GM19438 (cell line): ENCODE measurements around the gene CDH22.

Experiments
- ATAC-seq: cut with Tn5 transposase; IDR thresholded peaks from one replicate; pipeline ENCODE4 v1.9.1; 2021; ENCODE audit warnings: low read depth; ENCODE audit not compliant: unreplicated experiment

CDH22 gene

DNA sequence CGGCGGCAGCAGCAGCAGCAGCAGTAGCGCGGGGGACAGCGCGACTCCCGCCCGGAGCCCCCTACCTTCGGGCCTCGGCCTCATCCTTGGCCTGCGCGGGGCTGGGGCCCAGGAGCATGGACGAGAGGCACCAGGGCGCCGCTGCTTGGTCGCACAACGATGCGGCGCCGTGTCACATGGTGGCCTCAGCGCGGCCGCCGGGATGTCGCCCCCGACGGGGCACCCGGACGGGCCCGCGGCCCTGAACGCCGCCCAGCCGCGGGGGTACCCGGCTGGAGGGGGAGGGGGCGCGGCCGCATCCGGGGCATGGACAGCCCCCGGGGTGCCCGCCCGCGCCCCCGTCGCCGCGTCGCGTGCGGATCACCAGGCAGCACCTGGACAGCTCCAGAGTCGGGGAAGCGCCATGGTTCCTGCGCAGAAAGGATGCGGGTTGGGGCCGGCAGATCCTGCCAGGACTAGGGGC, 57.1 kb downstream of the CDH22 start:
- no peak for ATAC-seq

DNA sequence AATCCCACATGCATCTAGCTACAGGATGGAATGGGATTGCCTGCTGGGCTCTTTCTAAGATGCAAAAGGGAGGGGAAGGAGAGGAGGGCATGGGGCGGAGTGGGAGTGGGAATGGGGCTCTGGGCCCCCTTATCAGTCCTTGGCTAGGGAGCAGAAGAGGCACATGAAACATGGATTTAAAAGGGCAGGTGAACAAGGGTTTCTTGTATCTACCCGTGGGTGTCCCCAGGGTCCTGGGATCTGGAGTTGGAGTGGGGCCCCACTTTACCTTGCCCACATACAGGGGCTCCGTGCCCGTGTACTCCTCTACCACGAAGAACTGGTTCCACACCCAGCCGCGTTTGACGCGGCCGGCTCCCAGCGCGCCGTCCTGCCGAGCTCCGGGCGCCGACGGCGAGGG, 57.5 kb downstream of the CDH22 start:
- ATAC-seq = no peak

DNA sequence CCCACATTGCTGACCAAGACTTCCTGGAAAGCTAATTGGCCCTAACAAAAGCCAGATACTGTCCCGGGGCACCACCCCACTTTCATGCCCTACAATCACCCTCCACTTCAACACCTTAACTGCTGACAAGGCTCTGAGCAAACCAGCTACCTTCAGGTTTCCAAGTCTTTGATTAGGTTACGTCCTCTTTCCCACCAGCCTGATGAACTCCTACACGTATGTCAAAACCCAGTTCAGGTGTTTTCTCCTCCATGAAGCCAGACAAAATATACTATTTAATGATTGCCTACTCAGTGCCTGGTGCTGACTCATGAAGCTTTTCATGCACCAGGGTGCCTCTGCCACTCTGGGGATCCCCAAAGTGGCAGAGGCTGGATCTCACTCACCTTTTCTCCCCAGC, 58.6 kb downstream of the CDH22 start:
- no peak for ATAC-seq

DNA sequence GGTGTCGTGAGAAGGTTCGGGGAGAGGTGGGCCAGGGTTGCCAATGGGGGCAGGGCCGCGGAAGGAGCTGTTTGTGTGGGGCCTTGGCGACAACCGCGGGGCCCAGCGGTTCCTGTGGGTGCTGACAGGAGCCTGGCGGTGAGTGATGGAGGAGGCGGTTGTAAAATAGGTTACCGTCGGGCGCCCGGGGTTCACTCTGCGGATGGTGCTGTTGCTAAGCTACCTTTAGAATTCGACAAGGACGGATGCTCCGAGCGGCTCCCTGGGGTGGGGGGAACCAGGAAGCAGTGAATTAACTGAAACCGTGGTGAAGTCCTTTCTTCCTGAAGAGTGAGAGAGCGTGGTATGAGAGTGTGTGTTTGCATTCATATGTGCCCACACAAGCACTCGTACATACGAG, 61.7 kb downstream of the CDH22 start:
- no peak for ATAC-seq

DNA sequence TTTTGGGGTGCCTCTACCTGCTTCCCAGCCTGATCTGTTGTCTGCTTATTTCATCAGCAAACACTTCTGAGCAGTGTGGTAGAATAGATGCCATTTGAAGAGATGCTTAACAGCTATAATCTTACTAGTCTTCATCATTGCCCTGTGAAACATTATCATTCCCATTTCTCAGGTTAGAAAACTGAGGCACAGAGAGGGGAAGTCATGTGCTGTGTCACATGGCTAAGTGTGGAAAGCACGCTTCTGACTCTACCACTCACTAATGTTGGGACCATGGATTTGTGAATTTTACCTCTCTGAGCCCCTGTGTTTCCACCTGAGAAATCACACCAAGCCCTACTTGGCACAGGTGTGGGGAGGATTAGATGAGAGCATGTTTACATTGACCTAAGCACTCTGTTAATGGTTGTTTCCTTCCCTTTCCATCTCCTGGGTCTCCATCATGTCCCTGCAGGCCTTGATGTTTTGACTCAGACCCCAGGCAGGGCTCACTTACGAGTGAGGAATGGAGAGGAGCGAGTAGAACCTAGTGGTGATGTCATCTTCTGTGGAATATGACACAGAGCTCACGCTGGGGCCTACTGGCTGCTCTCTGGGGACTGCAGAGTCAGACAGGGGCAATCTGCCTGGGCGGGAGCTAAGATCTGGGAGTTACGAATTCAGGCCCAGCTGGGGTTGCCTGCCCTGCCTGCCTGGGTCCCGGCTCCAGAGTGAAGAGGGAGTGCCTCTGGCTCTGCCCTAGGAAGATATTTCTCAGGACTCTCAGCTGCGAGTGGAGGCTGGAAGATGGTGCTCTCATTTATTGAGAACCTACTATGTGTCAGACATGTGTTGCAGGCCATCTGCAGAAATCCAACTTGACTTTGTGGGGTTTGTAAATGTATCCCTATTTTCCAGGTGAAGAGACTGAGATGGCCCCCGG, 64.3 kb downstream of the CDH22 start:
- no peak for ATAC-seq

DNA sequence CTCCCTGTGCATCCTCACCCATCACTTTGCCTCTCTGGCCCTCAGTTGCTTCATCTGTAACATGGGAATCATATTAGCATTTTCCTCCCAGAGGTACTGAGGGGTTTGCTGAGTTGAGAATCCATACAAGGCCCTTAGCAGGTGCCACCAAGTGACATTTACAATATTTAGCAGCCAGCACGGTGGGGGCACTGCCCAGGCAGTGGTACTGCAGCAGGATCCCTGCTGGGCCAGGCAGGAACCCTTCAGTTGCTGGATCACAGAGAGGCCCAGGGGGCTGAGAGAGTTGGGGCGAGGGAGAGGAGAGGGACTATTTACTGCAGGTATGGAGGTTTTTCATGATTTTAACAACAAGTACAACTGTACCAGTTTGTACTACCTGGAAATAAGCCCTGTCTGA, 65.9 kb downstream of the CDH22 start:
- no peak for ATAC-seq

DNA sequence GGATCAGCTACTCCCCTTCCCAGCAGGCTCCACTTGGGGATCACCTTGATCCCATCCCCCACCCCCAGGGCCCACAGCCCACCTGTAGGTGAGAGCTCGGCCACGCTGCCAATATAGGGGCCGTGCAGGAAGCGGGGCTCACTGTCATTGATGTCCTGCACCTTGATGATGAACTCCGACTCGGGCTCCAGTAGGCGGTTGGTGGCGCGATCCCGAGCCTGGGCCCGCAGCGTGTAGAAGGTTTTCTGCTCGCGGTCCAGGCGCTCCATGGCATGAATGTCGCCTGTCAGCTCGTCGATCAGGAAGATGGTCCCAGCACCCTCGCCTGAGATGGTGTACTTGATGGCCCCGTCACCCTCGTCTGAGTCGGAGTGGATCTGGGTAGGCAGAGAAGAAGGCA, 67.4 kb downstream of the CDH22 start:
- no peak for ATAC-seq

DNA sequence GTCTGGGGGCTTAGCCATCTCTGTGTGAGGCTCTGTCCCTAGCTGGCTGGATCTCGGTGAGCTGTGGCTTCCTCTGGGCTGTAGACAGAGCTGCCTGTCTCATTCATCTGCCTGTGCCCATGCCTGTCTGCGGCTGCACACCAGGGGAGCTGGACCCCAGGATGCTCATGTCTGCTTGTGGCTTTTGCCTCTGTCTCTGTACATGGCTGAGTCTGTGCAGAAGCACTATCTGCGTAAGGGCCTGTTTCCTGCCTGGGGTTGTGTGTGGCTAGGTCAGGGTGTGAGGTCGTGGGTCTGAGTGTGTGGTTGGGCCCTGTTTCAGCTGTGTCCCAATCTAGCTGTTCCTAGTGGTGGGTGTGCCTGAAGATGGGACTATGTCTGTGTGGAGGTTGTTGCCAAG, 68.2 kb downstream of the CDH22 start:
- ATAC-seq = no peak

DNA sequence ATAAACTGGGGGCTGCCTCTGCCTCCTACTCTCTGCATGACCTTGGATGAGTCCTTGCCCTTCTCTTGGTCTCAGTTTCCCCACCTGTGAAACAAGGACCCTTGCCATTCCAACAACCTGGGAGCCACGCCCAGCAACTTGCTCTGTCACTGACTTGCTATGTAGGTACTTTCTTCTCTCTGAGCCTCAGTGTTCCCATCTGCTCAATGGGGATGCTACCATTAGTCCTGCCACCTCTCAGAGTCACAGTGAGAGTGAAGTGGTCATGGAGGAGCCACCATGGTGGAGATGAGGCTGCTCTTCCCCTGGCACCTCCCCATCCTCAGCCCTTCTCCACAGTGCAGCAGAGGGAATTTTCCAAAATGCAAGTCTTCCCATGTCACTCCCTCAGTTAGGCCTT, 70.6 kb downstream of the CDH22 start:
- no peak for ATAC-seq

DNA sequence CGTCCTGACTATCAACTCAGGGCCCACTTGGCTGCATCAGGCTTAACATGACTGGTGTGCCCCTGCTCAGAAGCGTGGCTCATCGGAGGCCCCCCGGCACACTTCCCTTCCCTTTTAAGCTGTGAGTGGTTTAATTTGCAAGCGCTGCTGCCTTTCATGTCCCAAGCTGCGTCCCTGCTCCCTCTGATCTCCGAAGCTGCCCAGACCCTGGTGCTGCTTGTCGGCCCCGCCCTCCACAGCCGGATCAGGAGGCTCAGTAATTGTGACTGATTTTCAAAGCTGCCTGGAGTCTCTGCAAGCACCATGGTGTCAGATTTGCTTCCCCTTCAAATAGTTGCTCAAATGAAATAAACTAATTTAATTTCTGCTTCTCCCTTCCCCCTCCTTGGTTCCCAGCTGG, 71.1 kb downstream of the CDH22 start:
- no peak for ATAC-seq

DNA sequence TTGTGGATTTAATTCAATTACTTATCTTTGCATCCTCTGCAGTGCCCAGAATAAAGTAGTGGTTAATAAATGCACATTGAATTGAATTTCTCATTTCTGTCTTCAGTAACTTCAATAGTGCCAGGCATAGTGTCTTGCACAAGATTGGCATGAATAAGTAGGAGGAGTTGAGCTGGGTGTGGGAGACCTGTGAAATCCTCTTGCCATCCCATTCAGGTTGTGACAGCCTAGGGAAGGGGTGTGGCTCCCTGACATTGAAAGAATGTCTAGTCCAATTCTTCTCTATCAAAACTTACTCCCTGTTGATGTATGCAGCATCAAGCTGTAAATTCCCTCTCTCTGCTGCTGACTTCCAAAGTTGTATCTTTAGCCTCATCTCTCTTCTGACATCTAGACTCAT, 73.2 kb downstream of the CDH22 start:
- ATAC-seq = no peak

DNA sequence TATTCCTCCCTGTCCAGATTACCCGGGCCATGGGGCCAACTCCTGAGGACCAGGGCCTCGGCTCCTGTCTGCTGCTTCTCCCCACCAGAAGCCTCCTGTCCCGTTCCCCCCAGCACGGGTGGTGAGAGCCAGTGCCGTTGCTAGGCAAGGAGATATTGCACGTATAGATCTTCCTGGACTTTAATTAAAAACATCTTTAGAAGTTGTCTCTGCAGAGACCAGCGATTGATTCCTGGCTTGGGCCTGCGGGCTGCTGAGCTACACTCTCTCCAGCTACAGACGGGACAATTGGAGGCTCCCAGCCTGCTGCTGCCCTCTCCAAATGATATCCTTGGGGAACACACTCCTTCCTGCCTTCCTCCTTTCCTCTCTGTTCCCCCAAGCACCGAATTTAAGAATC, 74.6 kb downstream of the CDH22 start:
- no peak for ATAC-seq

DNA sequence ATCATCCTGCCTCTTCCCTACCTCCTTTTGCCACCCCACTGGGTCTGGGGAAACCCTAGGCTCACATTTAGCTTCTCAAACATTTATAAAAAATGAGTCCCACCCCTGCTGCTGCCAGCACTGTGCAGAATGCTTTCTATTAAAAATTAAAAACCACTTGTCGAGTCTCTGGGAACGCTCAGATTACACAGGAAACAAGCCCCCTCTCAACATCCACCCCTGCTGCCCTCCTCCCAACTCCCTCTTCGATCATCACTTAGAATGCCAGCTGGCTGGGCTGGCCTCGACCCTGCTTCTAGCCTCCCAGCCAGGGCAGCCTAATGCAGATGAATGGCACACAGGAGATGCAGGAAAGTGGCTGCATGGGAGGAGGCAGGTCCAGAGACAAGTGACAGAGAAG, 75.8 kb downstream of the CDH22 start:
- ATAC-seq = no peak

DNA sequence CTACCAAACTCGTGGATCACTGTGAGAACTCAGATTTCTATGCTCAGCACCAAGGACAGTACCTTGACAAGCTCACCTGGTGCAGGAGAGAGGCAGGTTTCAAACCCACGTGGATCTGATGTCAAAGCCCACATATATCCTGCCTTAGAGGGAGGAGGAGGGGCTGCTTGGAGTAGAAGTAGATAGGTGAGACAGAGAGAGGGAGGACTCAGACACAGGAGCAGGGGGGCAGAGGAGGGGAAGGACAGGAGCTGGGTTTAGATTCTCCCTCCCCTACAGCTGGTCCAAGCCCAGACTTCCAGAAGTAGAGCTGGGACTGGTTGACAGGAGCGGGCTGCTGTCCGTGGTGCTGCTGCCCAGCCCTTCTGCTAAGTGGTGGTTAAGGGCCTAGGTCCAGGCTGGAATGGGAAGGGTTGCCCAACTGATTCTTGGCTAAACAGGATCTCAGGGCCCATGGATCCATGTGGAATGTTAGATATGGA, 77.5 kb downstream of the CDH22 start:
- no peak for ATAC-seq

DNA sequence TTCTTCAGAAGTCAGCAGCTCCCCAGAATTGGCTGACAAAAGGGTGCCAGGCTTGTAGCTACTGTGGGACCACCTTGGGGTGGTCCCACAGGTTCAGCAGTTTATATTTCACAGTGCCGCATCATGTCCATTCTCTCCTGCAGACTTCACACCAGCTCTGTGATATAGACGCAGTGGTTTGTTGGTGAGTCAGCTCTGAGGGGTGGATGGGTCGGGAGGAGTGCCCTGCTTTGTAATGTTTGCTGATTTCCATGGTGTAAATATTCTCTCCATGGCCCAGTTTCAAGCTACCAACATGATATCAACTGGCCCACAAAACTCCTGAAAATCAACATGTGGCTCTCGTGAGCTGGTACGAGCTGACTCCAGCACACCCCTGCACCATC, 78.2 kb downstream of the CDH22 start:
- ATAC-seq = no peak

DNA sequence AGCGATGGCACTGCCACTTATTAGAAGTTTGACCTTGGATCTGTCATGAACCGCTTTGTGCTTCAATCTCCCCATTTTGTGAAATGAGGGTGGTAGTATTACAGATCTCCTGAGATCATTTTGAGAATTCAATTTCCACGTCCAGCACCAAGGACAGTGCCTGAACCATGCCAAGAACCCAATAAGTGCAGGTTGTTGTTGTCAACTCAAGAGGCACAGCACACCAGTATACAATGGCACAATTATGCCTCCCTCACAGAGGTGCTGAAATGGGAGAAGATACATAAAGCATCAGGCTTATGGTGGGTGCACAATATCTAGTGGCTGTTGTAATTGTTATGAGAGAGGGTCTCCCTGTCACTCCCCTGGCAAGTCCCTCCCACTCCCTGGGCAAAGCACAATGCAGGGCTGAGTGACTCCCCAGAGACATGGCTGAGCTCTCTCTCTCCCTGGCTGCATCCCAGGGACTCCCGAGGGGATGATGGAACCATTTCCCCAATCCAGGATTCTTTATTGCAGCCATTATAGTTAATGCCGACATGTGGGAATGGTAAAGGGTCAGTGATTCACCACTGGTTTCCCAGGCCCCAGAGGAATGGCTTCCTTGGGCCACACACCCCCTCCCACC, 78.7 kb downstream of the CDH22 start:
- ATAC-seq = no peak

DNA sequence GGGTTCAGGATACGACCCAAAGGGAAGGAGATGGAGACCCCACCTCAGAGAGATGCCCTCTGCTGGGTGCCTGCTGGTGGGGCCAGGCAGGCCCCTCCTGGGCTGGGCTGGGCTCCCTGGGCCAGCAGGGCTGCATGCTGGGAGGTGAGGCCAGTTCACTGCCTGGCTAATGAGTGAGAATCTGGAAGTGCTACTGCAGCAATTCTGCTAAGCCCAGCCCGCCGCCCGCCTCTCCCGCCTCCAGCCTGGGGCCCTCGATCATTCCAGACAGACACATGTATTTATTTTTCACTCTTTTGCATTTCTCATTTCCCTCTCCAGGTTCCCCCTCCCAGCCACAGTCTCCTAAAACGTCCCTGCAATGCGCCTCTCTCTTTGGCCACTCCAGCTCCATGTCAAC, 79.6 kb downstream of the CDH22 start:
- ATAC-seq = no peak

DNA sequence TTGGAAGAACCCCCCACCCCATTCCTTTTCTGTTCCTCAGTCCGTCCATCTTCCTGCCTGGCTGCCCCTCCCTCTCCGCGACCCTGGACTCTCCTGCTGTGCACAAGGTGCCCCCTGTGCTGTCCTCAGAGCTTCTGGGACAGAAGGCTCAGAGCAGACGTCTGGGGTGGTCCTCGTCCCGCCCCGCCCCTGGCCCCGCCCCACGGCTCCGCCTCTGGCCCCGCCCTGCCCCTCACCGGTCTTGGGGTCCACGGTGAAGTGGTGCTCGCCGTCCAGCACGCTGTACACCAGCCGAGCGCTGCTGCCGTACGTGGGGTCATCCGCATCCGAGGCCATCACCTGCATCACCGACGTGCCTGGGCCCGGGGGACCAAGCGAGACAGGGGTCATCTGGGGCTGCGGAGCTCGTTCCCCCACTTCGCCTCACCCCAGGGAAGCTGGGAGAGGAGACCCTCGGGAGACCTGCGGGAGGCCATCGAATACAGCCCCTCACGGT, 81.0 kb downstream of the CDH22 start:
- no peak for ATAC-seq

DNA sequence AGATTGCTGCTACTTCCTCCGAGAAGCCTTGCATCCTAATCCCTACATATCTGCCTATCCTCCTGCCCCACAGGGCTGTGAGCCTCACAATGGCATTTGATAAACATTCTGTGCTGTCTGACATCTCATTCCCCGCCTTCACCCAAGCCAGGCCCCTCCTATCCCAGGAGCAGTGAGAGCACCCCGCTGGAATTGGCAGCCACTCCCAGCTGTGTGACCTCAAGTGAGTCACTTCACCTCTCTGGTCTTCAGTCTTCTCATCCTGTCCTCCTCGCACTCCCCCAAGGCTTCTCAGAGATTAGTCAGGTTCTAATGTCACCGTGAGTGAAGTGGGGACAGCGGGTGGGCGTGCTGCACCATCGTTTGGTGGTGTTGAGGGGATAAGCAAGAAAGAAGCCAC, 81.7 kb downstream of the CDH22 start:
- ATAC-seq = no peak

DNA sequence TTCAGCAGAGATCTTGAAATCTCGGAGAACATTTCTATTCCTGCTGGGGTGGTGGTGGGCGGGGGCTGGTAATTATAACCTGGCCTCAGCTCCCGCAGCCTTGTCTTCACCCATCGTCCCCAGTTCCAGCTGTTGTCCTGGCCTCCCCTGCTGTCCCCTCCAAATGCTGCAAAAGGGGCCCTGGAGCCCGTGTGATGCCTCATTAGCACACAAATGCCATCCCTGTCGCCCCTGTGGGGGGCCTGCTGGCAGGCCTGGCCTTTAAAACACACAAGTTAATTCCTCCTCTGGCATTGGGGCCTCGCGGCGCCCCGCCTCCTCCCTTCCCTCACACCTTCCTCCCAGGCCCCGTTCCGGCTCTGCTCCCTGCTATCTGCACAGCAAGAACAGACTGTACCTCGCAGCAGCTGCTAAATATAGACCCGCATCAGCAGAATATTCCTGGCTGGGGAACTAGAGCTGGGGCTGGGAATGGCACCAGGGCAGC, 85.7 kb downstream of the CDH22 start:
- no peak for ATAC-seq

DNA sequence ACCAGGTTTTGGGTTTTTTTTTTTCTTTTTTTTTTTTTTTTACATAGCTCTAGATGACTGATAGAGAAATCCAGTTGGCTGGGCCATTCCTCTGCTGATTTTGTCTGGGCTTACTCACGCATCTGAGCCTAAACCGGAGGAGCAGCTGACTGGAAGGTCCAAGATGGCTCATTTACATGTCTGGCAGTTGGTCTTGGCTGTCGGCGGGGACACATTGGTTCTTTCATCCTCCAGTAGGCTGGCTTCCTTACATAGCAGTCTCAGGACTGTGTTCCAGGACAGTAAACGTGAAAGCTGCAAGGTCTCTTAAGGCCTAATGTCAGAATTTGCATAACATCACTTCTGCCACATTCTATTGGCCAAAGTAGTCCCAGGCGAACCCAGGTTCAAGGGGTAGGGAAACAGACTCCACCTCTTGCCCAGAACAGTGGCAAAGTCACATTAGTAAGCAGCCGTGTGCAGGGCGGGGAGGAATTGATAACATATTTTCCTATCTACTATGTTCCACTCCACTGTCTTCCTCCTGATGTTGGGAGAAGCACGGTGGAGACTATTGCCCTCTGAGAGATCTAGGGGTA, 87.0 kb downstream of the CDH22 start:
- ATAC-seq = no peak
